Kidney glomerular epithelial cell (primary cell): Measurements from ENCODE around the gene ENAH.
"Not testable (repeated sequence)": the region's sequence is repeated elsewhere in the genome, so short reads cannot be mapped to it uniquely, and the experiment has no call there.

ENCODE experiments used
- DNase-seq: peaks from one replicate; lab custom pipeline; 2025; lab: John Stamatoyannopoulos, UW

ENAH gene

DNA sequence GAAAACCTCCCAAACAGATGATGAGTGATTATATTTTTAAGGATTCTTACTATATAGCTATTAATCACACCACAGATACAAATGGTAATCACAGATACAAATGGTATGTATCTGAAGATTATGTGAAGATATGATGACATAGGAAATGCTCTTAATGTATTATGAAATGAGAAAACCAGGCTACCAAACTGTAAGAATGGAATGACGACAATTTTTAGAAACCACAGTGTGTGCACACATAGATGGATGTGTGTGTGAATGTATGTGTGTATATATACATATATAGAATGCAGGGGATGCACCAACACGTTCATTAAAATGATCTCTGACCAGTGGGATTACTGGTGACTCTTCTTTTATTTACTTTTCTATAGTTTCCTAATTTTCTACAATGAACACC lies 21.5 kb upstream of the ENAH start:
- no peak for DNase-seq

DNA sequence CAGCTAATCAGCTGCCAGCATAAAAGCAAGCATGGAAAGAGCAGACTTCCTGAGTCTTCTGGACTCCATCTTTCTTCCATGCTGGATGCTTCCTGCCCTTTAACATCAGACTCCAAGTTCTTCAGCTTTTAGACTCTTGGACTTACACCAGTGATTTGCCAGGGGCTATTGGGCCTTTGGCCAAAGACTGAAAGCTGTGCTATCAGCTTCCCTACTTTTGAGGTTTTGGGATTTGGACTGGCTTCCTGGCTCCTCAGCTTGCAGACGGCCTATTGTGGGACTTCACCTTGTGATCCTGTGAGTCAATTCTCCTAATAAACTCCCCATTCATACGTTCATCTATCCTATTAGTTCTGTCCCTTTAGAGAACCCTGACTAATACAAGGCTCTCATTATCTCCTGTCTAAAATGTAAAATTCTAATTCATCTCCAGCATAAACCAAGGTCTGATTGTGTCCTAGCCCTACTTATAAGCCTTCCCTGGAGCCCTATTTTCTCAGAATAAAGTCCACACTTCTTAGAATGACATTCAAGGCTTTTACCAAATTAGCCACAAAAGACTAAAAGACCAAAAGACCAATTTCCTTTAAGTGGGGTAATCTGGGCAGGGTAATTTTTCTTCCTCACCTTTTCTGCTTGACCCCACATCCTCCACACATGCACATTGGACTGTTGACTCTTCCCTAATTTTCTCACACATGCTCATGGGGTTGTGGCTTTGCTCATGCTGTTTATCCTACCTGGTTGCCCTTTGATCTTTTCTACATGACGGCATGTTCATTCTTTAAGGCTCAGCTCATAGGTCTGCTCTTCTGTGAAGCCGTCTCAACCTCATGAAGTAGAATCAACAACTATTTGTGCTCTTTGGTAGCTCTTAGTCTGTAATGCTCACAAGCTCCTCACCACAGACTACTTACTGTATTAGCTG lies 18.1 kb upstream of the ENAH start:
- no peak for DNase-seq

DNA sequence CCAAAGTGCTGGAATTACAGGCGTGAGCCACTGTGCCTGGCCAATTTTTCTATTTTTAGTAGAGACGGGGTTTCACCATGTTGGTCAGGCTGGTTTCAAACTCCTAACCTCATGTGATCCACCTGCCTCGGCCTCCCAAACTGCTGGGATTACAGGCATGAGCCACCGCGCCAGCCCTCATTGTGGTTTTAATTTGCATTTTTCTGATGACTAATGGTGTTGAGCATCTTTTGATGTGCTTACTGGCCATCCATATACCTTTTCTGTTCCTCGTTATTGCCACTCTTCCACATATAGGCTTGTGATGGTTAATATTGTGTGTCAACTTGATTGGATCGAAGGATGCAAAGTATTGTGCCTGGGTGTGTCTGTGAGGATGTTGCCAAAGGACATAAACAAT lies 17.4 kb upstream of the ENAH start:
- DNase-seq, result no peak

DNA sequence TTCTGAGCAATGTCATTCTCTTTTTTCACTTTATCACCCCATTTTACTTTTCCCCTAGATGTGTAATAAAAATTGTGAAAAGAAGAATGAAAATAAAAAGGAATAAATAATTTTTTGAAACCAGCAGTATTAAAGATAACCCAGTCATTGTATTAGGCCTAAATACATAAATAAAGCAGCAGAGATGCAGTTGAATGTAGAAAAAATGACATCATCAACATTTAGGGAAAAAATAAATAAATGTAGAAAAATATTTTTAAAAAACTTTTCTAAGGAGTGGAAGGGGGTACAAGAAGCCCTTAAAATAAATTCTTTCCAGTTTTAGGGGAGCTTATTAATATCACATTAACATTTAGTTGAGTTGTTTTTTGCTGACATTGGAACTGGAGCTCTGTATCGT lies 15.3 kb upstream of the ENAH start:
- DNase-seq, result no peak

DNA sequence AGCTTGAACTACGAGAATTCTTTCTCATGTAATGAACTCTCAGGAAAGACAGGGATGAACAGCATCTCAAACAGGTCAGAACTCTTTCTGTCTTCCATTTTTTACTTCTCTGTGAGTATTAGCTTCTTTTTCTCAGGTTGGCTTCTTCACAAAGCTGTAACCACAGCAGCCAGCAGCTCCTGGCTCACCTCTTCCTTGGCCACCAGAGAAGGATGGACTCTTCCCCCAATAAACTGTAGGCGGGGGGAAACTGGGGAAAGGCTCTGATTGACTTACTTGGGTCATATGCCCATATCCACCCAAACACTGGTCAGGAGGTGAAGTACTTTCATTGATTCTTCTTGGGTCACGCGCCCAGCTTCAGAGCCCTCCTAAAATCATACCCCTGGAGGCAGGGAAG lies 14.4 kb upstream of the ENAH start:
- DNase-seq, result no peak

DNA sequence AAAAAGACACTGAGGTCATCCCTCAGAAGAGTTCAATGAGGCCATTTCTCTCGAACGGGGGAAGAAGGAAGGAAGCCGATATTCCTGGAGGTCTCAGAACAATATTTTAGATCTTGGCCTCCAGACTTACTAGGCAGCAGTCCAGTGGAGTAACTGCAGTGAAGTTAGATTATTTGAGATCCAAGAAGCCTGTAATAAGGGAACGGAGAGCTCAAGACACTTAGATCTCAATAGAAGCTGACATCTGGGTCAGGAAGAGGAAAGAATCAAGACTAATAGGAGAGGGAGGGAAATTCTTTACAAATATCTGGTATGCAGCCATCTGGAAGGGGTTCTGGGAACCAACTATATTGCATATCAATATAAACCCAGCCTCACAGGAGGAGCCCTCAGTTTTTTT lies 13.6 kb upstream of the ENAH start:
- no peak for DNase-seq

DNA sequence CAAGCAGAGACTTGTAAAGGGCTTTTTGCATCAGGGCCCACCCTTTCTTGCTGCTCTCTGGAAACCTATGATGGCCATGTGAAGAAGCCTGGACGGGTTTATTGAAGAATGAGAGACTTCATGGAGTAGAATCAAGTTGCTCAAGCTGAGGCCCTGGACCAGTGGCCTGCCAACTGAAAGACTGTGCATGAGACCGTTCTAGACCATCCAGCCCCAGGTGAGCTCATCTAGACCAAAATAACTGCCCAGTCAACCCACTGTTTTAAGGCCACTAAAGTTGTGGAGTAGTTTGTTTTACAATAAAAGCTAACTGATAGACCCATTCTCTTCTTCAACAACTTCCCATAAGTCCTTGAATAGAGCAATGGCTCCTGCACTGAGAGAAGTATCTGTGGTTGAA lies 11.8 kb upstream of the ENAH start:
- no peak for DNase-seq

DNA sequence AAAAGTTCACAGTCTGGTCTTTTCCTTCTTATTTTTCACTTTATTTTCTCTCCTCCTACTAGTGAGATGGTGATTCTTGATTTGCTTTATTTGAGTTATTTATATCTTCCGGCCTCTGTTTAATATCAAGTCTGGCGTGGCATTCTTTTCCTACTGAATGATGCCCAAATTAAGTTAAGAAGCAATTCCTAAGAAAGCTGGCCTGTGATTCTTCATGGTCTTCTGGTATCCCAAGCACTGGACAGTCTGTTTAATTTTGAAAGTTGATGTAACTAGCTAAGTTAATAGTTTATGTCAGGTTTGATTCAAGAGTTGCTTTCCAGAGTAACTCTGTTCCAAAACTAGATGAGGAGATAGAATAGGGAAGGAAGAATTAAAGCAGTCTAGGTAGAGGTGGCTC lies 9.2 kb upstream of the ENAH start:
- DNase-seq, result no peak

DNA sequence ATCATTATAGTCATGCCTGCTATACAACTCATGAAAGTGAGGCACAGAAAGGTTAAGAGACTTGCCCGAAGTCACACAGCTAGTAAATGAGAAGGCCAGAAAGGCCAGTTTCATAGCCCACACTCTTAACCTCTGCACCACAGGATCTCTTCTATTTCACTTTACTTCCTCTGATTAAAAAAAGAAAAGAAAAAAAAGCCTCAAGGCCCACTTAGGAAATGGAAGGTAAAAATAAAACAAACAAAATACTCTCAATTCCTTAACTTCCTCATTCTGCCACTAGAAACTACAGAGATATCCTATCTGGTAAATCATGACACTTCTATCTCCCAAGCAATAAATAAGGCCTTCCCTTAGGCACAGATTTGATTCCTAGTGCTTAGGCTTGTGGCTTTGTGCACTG lies 7.6 kb upstream of the ENAH start:
- DNase-seq, result peak; percentile 13

DNA sequence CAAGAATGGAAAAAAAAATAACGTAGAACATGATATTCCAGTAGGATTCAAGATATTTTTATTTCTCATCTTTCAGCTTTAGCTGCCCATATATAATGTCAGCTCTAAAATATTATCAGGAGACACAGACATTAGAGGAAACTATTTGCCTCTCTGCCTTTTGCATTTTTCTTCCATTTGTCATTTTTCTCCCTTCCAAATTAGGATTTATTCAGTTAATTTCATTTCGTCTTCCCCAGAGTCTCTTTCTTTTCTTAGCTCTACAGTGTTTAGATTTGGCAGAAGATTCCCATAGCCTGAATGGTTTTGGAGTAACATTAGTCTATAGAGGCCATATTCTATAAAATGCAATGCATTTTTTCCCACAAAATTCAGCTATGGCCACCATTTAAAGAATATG lies 5.1 kb upstream of the ENAH start:
- DNase-seq, result peak; percentile 18

DNA sequence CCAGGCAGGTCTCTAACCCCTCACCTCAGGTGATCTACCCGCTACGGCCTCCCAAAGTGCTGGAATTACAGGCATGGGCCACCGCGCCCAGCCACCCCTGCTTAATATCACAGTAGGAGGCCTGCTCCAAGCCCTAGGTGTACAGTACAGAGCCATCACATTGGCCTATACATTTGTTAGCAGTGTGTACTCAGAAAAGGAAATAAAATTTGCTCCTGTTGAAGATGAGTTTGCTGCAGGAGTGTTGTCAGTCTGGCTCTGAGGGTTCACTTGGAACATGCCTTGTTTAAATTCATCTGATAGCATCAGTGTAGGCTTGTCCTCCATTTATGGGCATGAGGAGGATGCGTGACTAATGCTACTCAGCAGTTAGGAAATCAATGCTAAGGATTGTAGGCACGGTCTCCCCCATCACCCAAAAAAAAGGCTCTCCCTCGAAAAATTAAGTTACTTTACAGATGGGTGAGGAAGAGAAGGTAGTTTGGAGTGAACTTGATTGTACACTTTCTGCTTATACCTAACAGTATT lies 4.6 kb upstream of the ENAH start:
- DNase-seq, result no peak

DNA sequence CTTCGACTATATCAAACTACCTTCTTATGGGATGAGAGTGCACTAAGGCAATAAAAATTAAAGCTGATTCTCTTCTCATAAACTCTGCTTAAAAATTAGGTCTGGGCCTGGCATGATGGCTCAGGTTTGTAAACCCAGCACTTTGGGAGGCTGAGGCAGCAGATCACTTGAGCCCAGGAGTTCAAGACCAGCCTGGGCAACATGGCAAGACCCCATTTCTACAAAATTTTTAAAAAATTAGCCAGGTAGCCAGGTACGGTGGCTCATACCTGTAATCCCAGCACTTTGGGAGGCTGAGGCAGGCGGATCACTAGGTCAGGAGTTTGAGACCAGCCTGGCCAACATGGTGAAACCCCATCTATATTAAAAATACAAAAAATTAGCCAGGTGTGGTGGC lies 3.3 kb upstream of the ENAH start:
- not testable (repeated sequence) for DNase-seq

DNA sequence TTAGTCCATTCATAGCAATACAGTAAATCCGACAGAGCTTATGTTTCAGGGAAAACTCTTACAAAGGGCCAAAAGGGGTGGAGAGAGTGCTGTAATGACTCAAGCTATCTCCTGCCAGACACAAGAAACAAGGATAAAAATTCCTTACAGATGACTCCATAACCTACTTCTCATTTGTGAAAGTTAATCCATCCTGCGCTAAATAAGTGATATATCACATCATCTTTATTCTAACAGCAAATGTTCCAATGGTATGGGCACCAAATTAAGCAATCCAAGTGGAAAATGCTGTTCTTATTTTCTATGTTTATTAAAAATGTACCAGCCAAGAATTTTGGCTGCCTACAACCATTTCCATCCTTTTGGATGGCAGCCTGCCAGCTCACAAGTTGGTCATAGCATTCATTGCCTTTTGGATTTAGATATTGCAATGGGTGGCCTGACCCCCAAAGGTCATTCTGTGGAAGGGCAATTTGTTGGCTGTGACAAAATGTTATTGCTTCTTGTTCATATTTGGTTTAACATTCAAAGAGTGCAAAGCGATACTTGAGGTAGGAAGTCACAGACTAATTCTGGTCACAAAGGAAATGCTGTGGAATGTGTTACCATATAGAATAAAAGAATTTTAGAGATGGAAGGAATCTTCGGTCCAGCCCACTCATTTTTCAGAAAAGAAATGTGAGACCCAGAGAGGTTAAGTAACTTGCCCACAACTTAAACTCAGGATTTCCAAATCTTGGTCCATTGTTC lies 2.8 kb upstream of the ENAH start:
- DNase-seq, result peak; percentile 96

DNA sequence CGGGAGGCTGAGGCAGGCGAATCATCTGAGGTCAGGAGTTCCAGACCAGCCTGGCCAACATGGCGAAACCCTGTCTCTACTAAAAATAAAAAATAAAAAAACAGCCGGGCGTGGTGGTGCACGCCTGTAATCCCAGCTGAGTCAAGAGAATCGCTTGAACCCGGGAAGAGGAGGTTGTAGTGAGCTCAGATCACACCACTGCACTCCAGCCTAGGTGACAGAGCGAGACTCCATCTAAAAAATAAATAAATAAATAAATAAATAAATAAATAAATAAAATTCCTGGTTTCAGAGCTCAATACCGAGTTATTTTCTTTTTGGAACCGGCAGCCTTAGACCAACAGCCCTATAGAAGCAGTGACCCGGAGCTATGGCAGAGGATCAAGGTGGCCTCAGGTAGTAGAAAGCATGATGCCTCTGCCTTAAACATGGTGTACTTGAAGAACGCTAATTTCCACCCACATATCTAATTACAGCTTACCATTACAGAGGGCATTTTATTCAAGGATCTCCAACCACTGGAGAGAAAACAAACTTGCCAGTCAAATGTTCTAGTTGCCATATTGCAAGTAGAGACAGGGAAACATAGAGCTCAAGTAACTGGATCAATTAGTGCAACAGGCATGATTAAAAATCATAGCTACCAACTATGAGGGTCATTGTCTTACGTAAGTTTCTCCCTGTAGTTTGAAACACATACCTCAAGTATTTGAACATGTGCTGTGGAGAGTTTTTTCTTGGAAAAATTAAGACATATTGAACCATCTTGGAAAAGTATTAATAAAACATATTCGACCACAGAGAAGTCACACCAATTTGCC lies 2.0 kb upstream of the ENAH start:
- DNase-seq, result no peak

DNA sequence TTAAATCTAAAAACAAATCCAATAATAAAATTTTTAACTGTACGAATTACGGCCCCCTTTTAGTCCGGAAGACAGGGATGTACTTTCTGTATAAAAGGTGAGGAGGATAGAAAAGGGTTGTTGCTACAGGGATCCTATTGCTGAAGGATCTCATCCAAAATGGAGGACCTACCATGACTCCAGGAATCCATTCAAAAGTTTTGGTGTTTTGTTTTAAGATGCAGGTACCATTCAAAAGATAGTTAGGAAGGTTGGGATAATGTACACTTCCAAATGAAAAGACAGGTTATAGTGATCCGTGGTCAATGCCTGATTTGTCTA lies 1.3 kb upstream of the ENAH start:
- no peak for DNase-seq

DNA sequence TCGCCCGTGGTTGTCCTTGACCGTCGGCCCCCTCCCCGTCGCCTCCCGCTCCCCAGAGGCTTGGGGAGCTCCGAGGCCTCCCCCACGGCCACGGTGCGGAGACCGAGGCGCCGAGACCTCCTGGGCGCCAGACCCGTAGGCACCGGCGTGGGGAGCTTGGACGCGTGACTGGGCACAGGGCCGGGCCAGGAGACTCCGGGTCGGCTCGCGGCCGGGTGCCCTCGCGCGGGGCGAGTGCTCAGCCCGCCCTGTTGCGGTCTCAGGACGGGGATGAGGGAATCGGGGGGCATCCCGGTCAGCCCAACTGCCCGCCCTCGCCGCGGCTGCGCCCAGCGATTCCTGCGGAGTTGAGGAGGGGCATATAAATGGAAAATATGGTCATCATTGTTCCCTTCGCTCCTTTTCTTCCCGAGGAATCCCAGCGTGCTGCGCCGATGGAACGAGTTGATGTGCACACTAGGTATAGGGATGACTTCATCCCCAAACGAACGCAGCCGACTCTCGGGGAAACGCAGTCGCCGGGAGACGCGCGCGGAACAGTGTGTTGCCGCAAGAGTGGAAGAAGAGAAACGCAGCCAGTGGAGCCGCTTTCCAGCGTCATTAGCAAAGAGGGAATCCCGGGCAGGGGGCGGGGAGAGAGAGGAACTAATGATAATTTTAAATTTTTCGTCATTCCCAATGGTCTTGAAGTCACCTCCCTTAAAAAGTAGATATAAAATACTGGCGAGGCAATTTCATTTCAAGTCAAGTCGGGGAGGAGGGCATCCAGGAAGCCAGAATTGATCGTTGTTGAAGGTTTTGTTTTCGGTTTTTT lies 747 bp upstream of the ENAH start:
- DNase-seq, result peak; percentile 48

DNA sequence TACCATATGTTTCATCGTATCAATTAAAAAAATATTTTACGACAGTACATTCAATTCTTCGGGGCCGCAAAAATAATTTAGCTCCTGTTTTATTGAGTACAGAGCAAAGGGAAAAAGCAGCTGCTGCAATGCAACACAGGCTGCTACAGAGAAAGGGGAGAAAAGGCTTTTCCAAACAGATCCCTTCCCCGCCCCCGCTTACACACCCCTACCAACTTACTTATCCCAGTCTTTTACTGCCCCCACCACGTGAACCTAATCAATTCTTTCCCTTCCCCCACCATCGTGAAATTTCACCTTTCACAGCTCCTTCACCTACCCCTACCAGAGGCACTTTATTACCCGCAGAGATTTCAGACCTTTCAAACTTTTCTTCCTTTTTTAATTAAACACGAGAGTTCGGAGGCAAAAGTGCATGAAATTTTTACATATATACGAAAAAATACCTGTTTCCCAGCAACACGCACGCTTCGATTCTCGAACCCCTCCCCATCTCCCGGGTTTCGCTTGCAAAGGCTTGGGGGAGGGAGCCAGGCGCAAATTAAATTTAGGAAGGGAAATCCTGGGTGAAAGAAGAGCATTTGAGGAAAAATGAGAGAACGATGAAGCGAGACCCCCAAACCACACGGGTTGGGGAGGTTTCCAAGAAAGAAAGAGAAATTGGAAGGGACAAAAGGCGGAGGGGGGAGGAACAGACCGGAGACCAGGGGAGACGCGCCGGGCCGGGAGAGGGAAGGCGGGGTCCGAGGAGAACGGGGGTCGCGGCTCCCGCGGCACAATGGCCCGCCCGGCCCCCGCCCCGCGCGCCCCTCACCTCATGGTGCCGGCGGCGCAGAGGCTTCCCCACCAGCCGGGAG lies 823 bp downstream of the ENAH start:
- no peak for DNase-seq

DNA sequence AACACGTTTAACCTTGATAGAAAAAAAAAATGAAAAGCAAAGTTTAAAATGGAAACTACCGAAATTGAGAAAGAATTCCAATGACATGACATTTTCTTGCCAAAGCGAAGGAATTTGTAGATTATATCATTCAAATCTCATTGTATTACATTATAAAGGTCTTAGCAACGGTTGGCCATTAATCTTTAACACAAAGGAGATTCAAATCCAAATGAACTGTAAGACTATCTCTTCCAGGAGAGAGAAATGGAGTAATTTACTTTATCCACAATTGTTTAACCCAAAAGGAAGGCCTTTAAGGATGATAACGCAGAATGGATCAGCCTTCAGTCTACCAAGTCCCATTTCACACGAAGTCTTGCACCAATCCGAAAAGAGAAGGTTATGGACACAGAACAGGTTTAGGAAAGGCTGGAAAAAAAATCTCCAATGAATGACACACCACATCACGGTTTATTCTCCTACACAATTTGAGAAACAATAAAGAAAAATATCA lies 1.5 kb downstream of the ENAH start:
- peak; percentile 28 for DNase-seq

DNA sequence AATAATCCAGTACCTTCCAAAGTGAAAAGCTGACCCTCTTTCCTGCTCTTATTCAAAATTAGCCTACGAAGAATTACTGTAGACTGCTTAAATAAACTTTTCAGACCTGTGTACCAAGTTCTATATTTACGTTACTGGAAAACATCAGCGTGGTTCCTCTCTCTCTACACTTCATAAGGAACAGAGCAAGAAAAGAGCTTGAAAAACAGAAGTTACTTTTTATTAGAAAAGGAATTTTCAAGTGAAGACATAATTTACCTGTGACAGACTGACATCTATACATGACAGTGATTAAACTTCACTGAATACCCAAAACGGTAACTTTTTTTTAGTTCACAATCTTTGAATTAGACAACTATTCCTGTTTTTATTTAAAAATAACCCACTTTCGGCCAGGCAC lies 2.7 kb downstream of the ENAH start:
- no peak for DNase-seq

DNA sequence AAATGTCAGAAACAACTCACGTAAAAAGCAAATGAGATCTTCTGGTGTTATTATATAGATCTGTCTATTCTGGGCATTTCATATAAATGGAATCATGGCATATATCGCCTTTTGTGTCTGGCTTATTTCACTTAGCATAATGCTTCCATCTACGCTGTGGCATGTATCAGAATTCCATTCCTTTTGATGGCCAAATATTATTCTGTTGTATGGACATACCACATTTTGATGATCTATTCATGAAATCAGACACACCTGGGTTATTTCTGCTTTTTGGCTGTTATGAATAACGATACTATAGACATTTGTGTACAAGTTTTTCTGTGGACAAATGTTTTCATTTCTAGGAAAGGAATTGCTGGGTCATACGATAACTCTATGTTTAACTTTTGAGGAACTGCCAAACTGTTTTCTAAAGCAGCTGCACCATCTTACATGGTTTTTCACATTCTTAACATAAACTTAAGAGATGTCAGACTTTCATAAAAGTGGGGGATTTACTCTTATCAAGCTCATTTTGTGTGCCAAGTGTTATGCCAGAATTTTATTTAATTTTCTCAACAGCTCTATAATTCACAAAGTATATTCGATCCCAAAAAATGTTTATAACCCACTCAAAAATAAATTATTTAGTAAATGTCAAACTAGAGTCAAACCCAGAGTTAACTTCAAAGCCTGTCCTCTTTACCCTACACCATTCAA lies 7.6 kb downstream of the ENAH start:
- DNase-seq, result no peak
